GM18498 (cell line): ENCODE measurements around the gene DLK1.

Experiments
- ATAC-seq: cut with Tn5 transposase; IDR thresholded peaks from one replicate; pipeline ENCODE4 v1.9.1; 2021; ENCODE audit warnings: mild to moderate bottlenecking, moderate library complexity; ENCODE audit not compliant: unreplicated experiment

Gene DLK1

DNA sequence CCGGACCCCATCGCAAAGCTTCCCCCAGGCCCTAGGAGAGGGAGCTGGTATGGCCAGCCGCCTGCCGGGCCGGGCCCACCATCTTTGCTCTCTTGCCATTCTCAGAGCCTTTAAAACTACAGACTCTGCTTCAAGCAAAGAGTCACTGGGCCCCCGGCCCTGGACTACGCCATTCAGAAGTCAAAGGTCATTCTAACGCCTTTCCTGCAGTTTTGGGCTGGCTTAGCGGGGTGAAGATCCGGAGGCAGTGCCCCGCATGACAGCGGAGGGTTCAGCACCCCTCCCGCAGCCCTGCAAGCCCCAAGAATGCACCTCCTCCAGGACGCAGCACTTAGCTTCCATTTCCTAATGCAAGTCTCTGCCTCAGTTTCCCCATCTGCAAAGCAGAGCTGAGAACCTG, 61.0 kb downstream of the DLK1 start:
- no peak for ATAC-seq
